Measurements from ENCODE around the gene RP2.

The RP2 gene

DNA sequence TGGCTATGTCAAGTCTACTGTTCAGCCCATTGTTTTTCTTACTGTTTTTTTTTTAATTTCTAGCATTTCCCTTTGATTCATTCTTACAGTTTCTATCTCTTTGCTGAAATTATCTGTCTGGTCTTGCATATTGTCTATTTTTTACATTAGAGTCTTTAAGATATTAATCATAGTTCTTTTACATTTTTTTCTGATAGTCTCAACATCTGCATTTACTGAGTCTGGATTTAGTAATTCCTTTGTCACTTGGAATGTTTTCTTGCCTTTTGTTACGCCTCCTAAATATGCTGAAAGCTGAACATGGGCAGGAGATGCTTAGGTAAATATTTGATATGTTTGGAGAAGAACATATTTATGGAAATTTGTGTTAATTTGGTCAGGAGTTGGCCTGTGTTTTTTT lies 85.8 kb downstream of the RP2 start:
- no peak for DNase-seq

GRCh38 chrX:46927718-46928117 lies 90.9 kb downstream of the RP2 start:
- DNase-seq: no peak

- DNase-seq: no peak
Measured at GRCh38 chrX:46929439-46930261, 92.8 kb downstream of the RP2 start.

Data from DMS153 (cell line).